HCT116 (cell line): ENCODE data around the gene LGALS12. TPM values are rescaled to one million over a fixed set of nuclear protein-coding genes. Genes with fewer than 3 reads are reported as not detected.

Experiments used
- ATAC-seq: fragments of 200-7000 bp; cut with Tn5 transposase; 2 replicates; pipeline ENCODE4 v1.9.1; 2020; ENCODE audit warnings: mild to moderate bottlenecking, moderate library complexity
- BruUV-seq: library from RNA; stranded (reverse); fragments of 400-500 nt; replicated peaks from 2 replicates; lab custom pipeline; 2021; lab: Mats Ljungman, UMichigan
- CTCF ChIA-PET: fragments of 300-600 bp; sonication (Branson Sonifier 250); formaldehyde crosslinking; loops from one replicate; lab custom pipeline; 2021; ENCODE audit warnings: antibody characterized with exemption; lab: Charles Lee
- POLR2A ChIA-PET: fragments of 300-600, 350-600 bp; sonication (Branson Sonifier 250); formaldehyde crosslinking; loops from one replicate; lab custom pipeline; 2021; ENCODE audit warnings: antibody characterized with exemption; lab: Charles Lee
- RAD21 ChIA-PET, 2 experiments: fragments of 300-600 bp; sonication (Branson Sonifier 250); formaldehyde crosslinking; loops; one replicate each; lab custom pipeline; 2023; ENCODE audit warnings: low total read pairs in 2 of 2; ENCODE audit not compliant: uncharacterized antibody in 2 of 2, unreplicated experiment in 2 of 2, low non-redundant PET in 1 of 2; lab: Charles Lee
- DNase-seq: peaks from one replicate; pipeline ENCODE4 v3.0.0-alpha.2; 2010; ENCODE audit warnings: low read depth, low spot score
- H2AFZ ChIP-seq: fragments of 200-600 bp; shearing (Covaris generic), sonication (generic); 2 replicates; pipeline ENCODE4 v1.6.1; 2017; ENCODE audit warnings: low read depth, mixed run types, mixed read lengths, antibody characterized with exemption, low read length; ENCODE audit not compliant: poor library complexity, severe bottlenecking
- H3K27ac ChIP-seq: 2 replicates; pipeline ENCODE4 v1.5.1; 2012; ENCODE audit warnings: low read depth, low read length
- H3K27me3 ChIP-seq: fragments of 200-600 bp; sonication (generic); 2 replicates; pipeline ENCODE4 v1.6.1; 2016; ENCODE audit warnings: mixed run types, low read length, mixed read lengths; ENCODE audit not compliant: insufficient read depth
- H3K36me3 ChIP-seq, 2 experiments: fragments of 200-500 bp in 1 of 2; fragments of 200-600 bp in 1 of 2; sonication (Bioruptor generic) in 1 of 2; sonication (generic) in 1 of 2; 2 replicates each; pipeline versions ENCODE4 v1.5.1 to v1.6.1; 2014 to 2016; ENCODE audit warnings: low read length in 2 of 2, inconsistent platforms in 1 of 2, mixed read lengths in 1 of 2, mixed run types in 1 of 2; ENCODE audit not compliant: insufficient read depth in 2 of 2, control insufficient read depth in 1 of 2
- H3K4me1 ChIP-seq, 2 experiments: fragments of 200-600 bp in 1 of 2; sonication (generic) in 1 of 2; 2 replicates each; pipeline versions ENCODE4 v1.5.1 to v1.6.1; 2012 to 2017; ENCODE audit warnings: low read length in 2 of 2, inconsistent platforms in 1 of 2, mild to moderate bottlenecking in 1 of 2, mixed read lengths in 1 of 2, mixed run types in 1 of 2, moderate library complexity in 1 of 2; ENCODE audit not compliant: insufficient read depth in 2 of 2, control insufficient read depth in 1 of 2
- H3K4me2 ChIP-seq: fragments of 200-600 bp; sonication (generic); 2 replicates; pipeline ENCODE4 v1.6.1; 2017; ENCODE audit warnings: mixed run types, low read length, mixed read lengths
- H3K4me3 ChIP-seq, 2 experiments: fragments of 200-600 bp in 1 of 2; sonication (generic) in 1 of 2; replicated peaks in 1 of 2; 2 replicates each; pipeline ENCODE4 v1.5.1; 2011 to 2016; ENCODE audit warnings: low read length in 2 of 2, control low read depth in 1 of 2, low read depth in 1 of 2, mild to moderate bottlenecking in 1 of 2, mixed read lengths in 1 of 2, mixed run types in 1 of 2
- H3K79me2 ChIP-seq: fragments of 200-600 bp; sonication (generic); 2 replicates; pipeline ENCODE4 v1.6.1; 2017; ENCODE audit warnings: mild to moderate bottlenecking, mixed run types, low read length, moderate library complexity, mixed read lengths; ENCODE audit not compliant: insufficient read depth
- H3K9ac ChIP-seq: fragments of 200-600 bp; sonication (generic); 2 replicates; pipeline ENCODE4 v1.6.1; 2016; ENCODE audit warnings: low read length, mixed read lengths
- H3K9me2 ChIP-seq: fragments of 200-600 bp; sonication (generic), shearing (Covaris generic); 2 replicates; pipeline ENCODE4 v1.6.1; 2017; ENCODE audit warnings: mixed run types, mild to moderate bottlenecking, moderate library complexity; ENCODE audit not compliant: insufficient read depth
- H3K9me3 ChIP-seq, 2 experiments: fragments of 200-500 bp in 1 of 2; fragments of 200-600 bp in 1 of 2; sonication (Bioruptor generic) in 1 of 2; sonication (generic) in 1 of 2; 2 replicates each; pipeline ENCODE4 v1.6.1; 2014 to 2017; ENCODE audit warnings: low read length in 2 of 2, mixed read lengths in 2 of 2, inconsistent platforms in 1 of 2, low read depth in 1 of 2, mild to moderate bottlenecking in 1 of 2, mixed run types in 1 of 2, moderate library complexity in 1 of 2; ENCODE audit not compliant: control insufficient read depth in 1 of 2, insufficient read depth in 1 of 2
- H4K20me1 ChIP-seq: fragments of 200-600 bp; sonication (generic), shearing (Covaris generic); 2 replicates; pipeline ENCODE4 v1.6.1; 2017; ENCODE audit warnings: mixed run types, mild to moderate bottlenecking, moderate library complexity; ENCODE audit not compliant: insufficient read depth
- CEBPB ChIP-seq: IDR thresholded peaks from 2 replicates; pipeline ENCODE4 v1.6.1; 2012; ENCODE audit warnings: low read depth
- EGR1 ChIP-seq: IDR thresholded peaks from 2 replicates; pipeline ENCODE4 v1.6.1; 2012; ENCODE audit warnings: low read depth
- ELF1 ChIP-seq: IDR thresholded peaks from 2 replicates; pipeline ENCODE4 v1.6.1; 2012; ENCODE audit warnings: low read depth, borderline replicate concordance
- EZH2 ChIP-seq: fragments of 200-600 bp; sonication (generic); IDR thresholded peaks from 2 replicates; pipeline ENCODE4 v1.6.1; 2017; ENCODE audit warnings: antibody characterized with exemption, mixed run types
- FOSL1 ChIP-seq: IDR thresholded peaks from 2 replicates; pipeline ENCODE4 v1.6.1; 2012; ENCODE audit warnings: low read depth
- JUND ChIP-seq: IDR thresholded peaks from 2 replicates; pipeline ENCODE4 v1.6.1; 2012
- POLR2A ChIP-seq: IDR thresholded peaks from 2 replicates; pipeline ENCODE4 v1.7.0; 2011; ENCODE audit warnings: borderline replicate concordance; ENCODE audit not compliant: insufficient read depth, insufficient read length; ENCODE audit errors: extremely low read depth
- POLR2AphosphoS5 ChIP-seq: IDR thresholded peaks from 2 replicates; pipeline ENCODE4 v1.6.1; 2011; ENCODE audit warnings: mild to moderate bottlenecking, low read depth, low read length, moderate library complexity
- RAD21 ChIP-seq: IDR thresholded peaks from 2 replicates; pipeline ENCODE4 v1.6.1; 2012; ENCODE audit warnings: low read depth, mild to moderate bottlenecking
- SIN3A ChIP-seq: IDR thresholded peaks from 2 replicates; pipeline ENCODE4 v1.6.1; 2012; ENCODE audit warnings: low read depth
- SP1 ChIP-seq: IDR thresholded peaks from 2 replicates; pipeline ENCODE4 v1.6.1; 2012; ENCODE audit warnings: low read depth
- TCF7L2 ChIP-seq: IDR thresholded peaks from 2 replicates; pipeline ENCODE4 v1.7.0; 2011; ENCODE audit warnings: borderline replicate concordance, inconsistent platforms; ENCODE audit not compliant: insufficient read depth, insufficient read length; ENCODE audit errors: extremely low read depth
- YY1 ChIP-seq: IDR thresholded peaks from 2 replicates; pipeline ENCODE4 v1.6.1; 2011; ENCODE audit warnings: low read length, low read depth, moderate library complexity, mild to moderate bottlenecking; ENCODE audit not compliant: insufficient replicate concordance; ENCODE audit errors: extremely low read depth
- ZFX ChIP-seq: fragments of 450-650 bp; IDR thresholded peaks from 2 replicates; pipeline ENCODE4 v1.6.1; 2017
- intact Hi-C: fragments of 100-400 bp; cut with micrococcal nuclease; formaldehyde crosslinking; loops from 2 replicates; pipeline ENCODE4 v1.10.0; 2022
- total RNA-seq: library from RNA; stranded (reverse); gene quantifications from one replicate; pipeline ENCODE4 v1.2.1, GENCODE V29; 2021; ENCODE audit not compliant: unreplicated experiment
- TF ChIP-seq, protein P1 (sequence below): IDR thresholded peaks from 2 replicates; pipeline ENCODE4 v1.6.1; 2012
- TF ChIP-seq, protein P2 (sequence below): IDR thresholded peaks from 2 replicates; pipeline ENCODE4 v1.6.1; 2012
- TF ChIP-seq, protein P3 (sequence below): IDR thresholded peaks from 2 replicates; pipeline ENCODE4 v1.6.1; 2012; ENCODE audit warnings: low read depth
- TF ChIP-seq, protein P4 (sequence below), 3 experiments: fragments of 200-600 bp in 1 of 3; sonication (generic) in 1 of 3; IDR thresholded peaks in 2 of 3; conservative IDR thresholded peaks in 1 of 3; 2 replicates each; pipeline ENCODE4 v1.5.1; 2012 to 2017; ENCODE audit warnings: low read depth in 2 of 3, low read length in 2 of 3, antibody characterized with exemption in 1 of 3, borderline replicate concordance in 1 of 3, control low read depth in 1 of 3, mild to moderate bottlenecking in 1 of 3, mixed read lengths in 1 of 3, mixed run types in 1 of 3, moderate library complexity in 1 of 3; ENCODE audit not compliant: insufficient read depth in 1 of 3

Gene LGALS12
- total RNA-seq, 1 experiment from 2014 or later: not detected

DNA sequence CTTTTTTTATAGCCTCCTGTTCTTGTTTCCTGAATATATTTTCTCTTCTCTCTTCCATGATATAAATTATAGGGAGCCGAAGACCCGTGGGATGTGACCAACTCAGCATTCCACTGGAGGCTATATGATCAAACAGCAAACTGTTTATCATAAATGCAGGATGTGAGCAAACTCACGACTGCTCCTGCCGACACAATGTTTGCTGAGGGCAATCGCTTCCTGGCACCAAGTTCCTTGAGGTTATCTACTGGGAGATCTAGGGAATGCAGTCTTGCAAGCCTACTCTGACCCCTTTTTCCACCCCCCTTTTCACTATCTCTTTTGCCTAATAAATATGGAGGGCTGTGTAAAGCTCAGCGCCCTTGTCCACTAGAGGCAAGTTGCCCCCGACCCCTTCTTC lies 17.3 kb downstream of the LGALS12 start:
- Histone ChIP-seq H3K79me2 (no peaks in the 10 kb centered on the region), H3K4me2 (no peak overlapping the region), H3K36me3 (no peaks in the 10 kb centered on the region), H3K4me1 (no peaks in the 10 kb centered on the region), H3K9ac (no peak overlapping the region), H3K27ac (no peak overlapping the region), H3K9me3 (no peaks in the 10 kb centered on the region), H3K4me3 (no peak overlapping the region), H3K27me3 (no peaks in the 10 kb centered on the region)
- no TSS peak for BruUV-seq
- CTCF ChIA-PET: interaction anchor here (0.6 kb wide), 1 partner anchor 22 kb away, joined by 3 read pairs; no protein-coding TSS in a partner anchor
- intact Hi-C loops: no loop called here
- RAD21 ChIA-PET: no interaction called here
- no peak for ATAC-seq
- TF ChIP-seq TCF7L2: no peak
- TF ChIP-seq SIN3A: no peak
- no peak for TF ChIP-seq EZH2
- TF ChIP-seq, protein P1, sequence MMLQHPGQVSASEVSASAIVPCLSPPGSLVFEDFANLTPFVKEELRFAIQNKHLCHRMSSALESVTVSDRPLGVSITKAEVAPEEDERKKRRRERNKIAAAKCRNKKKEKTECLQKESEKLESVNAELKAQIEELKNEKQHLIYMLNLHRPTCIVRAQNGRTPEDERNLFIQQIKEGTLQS: no peak
- TF ChIP-seq, protein P2, sequence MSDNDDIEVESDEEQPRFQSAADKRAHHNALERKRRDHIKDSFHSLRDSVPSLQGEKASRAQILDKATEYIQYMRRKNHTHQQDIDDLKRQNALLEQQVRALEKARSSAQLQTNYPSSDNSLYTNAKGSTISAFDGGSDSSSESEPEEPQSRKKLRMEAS: no peak
- no peak for TF ChIP-seq FOSL1
- TF ChIP-seq, protein P3, sequence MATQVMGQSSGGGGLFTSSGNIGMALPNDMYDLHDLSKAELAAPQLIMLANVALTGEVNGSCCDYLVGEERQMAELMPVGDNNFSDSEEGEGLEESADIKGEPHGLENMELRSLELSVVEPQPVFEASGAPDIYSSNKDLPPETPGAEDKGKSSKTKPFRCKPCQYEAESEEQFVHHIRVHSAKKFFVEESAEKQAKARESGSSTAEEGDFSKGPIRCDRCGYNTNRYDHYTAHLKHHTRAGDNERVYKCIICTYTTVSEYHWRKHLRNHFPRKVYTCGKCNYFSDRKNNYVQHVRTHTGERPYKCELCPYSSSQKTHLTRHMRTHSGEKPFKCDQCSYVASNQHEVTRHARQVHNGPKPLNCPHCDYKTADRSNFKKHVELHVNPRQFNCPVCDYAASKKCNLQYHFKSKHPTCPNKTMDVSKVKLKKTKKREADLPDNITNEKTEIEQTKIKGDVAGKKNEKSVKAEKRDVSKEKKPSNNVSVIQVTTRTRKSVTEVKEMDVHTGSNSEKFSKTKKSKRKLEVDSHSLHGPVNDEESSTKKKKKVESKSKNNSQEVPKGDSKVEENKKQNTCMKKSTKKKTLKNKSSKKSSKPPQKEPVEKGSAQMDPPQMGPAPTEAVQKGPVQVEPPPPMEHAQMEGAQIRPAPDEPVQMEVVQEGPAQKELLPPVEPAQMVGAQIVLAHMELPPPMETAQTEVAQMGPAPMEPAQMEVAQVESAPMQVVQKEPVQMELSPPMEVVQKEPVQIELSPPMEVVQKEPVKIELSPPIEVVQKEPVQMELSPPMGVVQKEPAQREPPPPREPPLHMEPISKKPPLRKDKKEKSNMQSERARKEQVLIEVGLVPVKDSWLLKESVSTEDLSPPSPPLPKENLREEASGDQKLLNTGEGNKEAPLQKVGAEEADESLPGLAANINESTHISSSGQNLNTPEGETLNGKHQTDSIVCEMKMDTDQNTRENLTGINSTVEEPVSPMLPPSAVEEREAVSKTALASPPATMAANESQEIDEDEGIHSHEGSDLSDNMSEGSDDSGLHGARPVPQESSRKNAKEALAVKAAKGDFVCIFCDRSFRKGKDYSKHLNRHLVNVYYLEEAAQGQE: no peak
- no peak for TF ChIP-seq SP1
- TF ChIP-seq RAD21: no peak
- no peak for TF ChIP-seq YY1
- TF ChIP-seq POLR2A: no peak
- no peak for TF ChIP-seq JUND
- TF ChIP-seq CEBPB: no peak
- no peak for TF ChIP-seq ELF1
- TF ChIP-seq, protein P4, sequence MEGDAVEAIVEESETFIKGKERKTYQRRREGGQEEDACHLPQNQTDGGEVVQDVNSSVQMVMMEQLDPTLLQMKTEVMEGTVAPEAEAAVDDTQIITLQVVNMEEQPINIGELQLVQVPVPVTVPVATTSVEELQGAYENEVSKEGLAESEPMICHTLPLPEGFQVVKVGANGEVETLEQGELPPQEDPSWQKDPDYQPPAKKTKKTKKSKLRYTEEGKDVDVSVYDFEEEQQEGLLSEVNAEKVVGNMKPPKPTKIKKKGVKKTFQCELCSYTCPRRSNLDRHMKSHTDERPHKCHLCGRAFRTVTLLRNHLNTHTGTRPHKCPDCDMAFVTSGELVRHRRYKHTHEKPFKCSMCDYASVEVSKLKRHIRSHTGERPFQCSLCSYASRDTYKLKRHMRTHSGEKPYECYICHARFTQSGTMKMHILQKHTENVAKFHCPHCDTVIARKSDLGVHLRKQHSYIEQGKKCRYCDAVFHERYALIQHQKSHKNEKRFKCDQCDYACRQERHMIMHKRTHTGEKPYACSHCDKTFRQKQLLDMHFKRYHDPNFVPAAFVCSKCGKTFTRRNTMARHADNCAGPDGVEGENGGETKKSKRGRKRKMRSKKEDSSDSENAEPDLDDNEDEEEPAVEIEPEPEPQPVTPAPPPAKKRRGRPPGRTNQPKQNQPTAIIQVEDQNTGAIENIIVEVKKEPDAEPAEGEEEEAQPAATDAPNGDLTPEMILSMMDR (IDR thresholded peaks at IDR 0.05 in 2 of 3, conservative IDR thresholded peaks at IDR 0.05 in 1 of 3; ENCODE audit: borderline replicate concordance in 1 of 3, insufficient read depth in 1 of 3, low read depth in 2 of 3, low read length in 2 of 3): no peak
- TF ChIP-seq ZFX: no peak
- TF ChIP-seq EGR1: no peak
- no peak for TF ChIP-seq POLR2AphosphoS5
- TF ChIP-seq, all 23 proteins: peak for 0
- no peak for DNase-seq
- Histone ChIP-seq H2AFZ (no peak overlapping the region), H4K20me1 (no peaks in the 10 kb centered on the region), H3K9me2 (no peaks in the 10 kb centered on the region)
- POLR2A ChIA-PET: no interaction called here
